ENCODE data around the gene CEMP1.
A peak's percentile ranks its signal among the peaks of the same experiment; 100 is the strongest.

Gene CEMP1

DNA sequence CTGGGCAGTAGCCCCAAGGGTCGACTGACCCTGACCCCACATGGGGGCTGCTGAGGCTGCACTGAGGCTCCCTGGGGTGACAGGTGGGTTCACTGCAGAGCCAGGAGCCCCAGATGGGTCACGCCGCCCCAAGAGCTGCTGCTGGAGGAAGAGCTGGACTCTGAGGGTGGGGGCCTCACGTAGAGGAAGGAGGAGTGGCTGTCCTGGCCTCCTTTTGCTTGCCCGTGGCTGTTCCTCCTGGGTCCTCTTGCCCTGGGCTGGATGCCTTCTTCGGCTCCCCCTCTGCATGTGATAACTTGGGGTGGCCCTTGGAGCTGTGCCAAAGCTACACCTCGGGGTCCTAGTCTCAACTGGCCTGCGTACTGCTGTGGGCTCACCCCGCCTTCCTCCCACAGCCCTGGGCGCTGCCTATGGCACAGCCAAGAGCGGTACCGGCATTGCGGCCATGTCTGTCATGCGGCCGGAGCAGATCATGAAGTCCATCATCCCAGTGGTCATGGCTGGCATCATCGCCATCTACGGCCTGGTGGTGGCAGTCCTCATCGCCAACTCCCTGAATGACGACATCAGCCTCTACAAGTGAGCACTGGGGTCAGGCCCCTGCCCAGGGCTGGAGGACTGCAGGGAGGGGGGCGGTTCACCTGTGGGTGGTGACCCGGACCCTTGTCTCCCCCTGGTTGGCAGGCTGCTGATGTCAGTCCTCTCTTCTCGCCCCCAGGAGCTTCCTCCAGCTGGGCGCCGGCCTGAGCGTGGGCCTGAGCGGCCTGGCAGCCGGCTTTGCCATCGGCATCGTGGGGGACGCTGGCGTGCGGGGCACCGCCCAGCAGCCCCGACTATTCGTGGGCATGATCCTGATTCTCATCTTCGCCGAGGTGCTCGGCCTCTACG is 12.1 kb downstream of the CEMP1 start:
- no peak for DNase-seq

DNA sequence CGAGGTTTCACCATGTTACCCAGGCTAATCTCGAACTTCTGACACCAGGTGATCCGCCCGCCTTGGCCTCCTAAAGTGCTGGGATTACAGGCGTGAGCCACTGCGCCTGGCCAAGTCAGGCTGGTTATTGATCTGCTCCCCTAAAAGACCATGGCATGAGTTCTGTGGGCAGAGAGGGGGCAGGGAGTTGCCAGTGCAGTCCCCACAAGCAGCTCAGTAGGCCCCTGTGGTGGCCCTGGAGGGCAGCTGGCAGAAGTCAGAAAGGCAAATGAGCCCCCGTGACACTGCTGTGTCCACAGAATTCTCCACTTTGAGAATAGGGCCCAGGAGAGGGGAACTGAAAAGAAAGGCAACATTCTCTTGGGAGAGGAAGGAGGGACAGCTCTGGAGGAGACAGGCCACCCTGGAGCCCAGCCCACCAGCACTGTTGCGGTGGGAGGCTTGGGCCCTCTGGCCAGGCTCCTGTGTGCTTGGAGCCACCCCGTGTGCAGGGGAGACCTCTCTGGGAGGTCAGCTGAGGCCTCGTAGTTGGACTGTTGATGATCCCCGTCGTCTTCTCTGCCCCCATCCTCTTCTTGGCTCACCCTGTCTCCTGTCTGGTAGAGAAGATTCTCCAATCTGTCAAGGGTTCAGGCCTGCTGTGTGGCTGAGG is 13.1 kb downstream of the CEMP1 start:
- DNase-seq = no peak

DNA sequence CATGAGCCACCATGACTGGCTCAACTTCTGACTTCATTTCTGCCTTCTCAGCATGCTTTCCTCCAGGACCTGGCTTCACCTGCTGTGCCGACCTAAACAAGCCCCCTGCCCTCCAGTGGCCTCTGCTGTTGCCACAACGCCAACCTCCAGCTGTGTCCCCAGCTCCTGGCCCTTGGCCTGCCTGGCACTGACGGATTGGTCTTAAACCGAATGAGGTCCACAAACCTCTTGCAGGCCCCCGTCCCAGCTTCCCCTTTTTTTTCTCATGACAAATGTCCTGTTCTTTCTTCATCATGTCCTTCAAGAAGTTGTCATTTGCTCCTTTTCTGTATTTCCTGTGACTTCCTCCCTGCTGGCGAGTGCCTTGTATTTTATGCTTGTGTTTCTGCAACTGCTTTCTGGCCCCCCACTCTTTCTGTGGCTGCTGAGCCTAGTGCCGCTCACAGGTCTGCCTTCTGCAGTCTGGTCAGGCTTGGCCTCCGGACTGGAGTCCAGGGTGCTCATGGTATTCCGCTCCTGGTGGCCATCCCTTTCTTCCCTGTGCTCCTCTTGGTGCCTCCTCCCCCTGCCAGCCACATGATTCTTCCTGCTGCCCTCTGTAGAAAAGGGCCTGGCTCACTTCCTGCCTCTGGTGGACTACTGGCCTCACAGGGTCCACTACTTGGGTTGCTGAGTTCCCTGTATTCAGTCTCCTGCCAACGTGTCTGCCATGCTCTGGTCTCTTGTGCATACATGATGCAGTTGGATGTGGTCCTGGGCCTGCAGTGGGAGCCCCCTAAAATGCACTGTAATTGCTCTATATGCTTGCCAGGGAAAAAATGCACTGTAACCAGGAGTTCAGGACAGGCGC is 14.6 kb downstream of the CEMP1 start:
- DNase-seq = no peak

DNA sequence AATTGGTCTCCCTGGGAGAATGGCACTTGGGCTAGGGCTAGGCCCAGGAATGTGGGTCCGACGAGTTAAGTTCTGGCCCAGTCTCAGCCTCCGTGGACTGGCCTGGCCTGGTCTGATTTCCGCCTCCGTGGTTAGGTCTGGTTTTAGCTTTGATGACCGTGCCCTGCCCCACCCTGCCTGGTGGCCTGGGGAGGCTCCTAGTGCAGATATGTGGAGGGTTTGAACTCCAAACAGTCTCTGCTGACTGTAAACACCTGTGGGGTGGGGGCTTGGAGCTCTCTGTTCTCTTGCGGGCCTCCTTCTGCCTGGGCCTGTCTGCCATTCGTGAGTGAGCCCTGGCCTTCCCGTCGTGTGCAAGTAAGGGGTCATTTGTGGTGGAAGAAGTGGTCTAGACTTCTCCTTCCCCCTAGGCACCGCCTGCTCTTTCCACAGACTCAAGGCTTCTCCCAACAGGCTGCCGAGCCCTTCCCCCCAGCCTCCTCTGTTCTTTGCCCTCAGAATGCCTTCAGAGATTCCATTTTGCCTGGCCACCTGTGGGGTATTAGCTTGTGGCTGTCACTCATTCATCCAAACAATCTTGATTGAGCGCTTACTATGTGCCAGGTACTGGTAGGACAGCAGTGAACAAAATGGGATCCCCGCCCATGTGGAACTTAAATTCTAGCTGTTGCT is 15.9 kb downstream of the CEMP1 start:
- peak; percentile 43 for DNase-seq

DNA sequence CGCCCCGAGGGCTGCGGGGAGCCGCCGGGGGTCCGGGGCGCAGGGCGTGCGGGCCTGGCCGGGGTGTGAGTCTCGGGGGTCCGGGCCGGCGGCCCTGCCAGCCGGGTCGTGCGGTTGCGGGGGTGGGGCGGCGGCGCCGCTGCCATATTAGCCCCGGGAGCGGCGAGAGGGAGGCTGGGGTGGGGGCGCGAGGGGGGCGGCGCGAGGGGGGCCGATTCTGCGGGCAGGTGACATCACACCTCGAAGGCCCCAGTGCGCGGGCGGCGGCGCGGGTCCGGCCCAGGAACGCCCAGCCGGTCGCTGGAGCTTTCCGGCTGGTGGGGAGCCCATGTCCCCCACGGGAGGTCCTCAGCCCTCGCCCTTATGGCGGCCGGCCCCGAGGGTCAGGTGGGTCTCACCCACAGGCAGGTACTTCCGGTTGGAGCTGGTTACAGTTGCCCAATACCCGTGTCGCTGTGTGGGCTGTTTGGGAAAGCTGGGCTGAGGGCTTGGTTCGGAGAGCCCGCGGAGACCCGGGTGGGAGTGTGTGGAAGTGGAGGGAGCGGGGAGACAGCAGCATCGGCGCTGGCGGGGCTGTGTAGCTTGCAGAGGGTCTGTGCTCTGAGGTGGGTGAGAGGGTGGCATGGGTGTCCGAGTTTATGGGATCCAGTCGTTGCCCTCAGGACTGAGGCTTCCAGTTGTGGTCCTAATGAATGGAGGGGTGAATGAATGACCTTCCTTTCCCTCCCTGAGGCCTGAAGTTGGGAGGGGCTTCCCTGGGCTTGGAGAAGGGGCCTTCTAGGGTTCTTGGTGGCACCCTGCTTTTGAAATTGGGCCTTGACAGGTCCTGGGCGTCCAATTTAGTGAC is 16.7 kb downstream of the CEMP1 start:
- no peak for DNase-seq

DNA sequence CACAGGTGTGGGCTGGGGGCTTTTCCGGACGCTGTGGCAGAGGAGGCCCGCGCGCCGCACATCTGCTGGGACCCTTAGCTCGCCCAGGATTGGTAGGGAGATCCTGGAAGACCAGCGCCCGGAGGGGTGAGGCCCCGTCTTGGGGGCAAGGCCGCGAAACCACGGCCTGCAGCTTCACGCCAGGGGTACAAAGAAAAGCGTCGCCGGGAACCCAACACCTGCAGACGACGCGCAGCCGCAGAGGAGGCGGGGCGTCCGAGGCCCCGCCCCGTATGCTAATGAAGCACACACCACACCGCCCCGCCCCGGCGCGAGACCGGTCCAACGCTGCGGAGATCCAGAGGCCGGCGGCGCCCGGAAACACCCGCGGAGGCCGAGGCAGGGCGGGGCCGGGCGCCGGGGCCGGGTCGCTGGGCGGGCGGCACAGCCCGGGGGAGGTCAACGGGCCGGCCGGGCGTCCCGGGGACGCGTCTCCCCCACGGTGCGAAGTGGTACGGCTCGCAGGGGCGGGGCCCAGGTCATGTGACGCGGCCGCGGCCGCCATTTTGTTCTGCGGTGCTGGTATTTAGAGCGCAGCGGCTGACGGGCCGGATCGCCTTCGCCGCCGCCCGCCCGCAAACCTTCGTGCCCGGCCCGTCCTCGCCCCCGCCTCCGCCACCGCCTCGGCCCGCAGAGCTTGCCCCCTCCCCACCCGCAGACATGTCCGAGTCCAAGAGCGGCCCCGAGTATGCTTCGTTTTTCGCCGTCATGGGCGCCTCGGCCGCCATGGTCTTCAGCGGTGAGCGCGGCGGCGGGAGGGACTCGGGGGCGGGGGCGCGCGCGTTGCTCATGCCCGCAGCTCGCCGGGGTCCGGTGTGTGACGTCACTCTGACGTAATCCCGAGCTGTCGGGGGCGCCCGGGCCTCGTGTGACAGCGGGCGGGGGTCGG is 17.5 kb downstream of the CEMP1 start, which contains the start of gene ATP6V0C:
ATP6V0C (plus strand) TSS at position 548 of the 928 bp plus-strand sequence; CDS start at position 700, 152 bp downstream.
- peak; percentile 90 for DNase-seq

DNA sequence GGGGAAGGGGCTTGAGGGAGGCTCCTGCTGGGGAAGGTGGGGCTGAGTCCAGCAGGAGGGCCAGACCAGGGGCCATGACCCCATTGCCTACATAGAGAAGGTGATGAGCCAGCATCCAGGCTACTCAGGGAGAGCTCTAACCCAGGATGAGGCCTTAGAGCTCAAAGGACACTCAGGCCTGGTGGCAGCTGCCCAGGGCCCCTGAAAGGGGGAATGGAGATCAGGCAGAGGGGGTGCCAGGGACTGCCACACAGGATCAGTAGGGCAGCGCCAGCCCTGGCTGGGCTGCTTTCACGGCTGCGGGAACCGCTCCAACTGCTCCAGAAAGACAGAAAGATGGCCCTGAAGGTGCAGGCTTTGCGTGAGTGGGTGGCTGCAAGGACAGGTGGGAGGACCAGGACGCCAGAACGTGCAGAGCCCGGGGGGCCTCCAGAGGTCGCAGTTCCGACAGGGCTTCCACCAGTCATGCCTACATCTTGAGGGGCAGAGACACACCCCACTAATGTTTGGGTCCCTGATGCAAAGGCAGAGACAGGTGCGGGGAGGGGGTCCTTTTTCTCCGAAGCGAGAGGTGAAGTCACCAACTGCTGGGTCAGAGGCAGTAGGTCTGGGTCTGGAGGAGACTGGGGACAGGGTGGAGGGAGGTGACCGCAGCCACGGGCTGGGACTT is 18.3 kb downstream of the CEMP1 start:
- peak; percentile 17 for DNase-seq

DNA sequence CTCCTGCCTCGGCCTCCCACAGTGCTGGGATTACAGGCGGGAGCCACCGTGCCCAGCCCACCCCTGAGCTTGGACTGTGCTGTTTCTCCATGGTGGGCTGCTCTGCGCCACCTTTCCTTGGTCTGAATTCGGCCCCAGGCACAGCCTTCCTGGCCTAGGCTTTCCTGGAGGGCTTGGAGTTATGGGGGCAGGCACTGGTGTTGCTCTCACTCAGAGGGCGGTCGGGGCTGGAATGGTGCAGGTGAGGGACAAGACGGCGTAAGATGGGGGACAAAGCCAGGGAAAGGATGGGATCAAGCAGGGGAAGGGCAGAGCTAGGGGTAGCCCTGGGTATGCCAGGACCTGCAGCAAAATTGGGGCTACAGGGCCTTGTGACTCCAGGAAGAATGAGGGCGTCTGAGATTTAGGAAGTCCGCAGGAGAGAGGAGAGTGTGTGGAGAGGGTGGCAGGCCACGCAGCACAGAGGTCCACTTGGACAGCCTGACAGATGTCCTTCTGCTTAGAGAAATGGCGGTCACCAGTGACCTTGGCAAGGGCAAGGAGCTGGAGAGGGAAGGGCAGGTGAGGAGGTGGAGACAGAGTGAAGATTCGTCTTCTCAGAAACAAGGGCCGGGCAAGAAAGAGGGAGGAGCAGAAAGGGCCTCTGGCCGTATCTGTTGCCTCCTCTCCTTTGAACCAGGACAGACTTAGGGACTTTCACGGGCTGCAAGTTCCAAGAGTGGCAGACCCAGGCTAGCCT is 19.0 kb downstream of the CEMP1 start:
- DNase-seq = no peak

DNA sequence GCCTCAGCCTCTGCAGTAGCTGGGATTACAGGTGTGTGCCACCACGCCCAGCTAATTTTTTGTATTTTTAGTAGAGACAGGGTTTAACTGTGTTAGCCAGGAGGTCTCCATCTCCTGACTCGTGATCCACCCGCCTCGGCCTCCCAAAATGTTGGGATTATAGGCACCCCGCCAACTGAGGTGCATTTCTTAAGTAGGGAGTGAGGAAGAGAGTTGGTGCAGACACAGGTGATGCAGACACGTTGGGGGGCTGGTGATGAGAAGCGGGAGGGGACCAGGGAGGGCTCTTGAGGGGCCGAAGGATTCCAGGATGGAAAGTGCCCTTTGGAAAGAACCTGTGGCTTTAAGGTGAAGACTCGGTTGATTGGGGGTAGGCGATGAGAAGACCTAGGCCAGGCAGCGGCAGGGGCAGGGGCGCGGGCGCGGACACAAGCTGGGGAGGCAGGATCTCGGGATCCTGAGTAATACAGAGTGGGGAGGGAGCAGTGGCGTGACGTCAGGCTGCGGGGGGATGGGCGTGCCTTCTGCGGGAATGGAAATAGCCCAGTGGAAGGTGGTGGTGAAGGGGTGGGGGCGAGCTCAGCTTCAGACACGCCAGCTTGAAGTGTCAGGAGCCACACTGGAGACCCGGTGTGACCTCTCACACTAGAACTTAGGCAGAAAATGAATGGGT is 19.9 kb downstream of the CEMP1 start:
- no peak for DNase-seq

DNA sequence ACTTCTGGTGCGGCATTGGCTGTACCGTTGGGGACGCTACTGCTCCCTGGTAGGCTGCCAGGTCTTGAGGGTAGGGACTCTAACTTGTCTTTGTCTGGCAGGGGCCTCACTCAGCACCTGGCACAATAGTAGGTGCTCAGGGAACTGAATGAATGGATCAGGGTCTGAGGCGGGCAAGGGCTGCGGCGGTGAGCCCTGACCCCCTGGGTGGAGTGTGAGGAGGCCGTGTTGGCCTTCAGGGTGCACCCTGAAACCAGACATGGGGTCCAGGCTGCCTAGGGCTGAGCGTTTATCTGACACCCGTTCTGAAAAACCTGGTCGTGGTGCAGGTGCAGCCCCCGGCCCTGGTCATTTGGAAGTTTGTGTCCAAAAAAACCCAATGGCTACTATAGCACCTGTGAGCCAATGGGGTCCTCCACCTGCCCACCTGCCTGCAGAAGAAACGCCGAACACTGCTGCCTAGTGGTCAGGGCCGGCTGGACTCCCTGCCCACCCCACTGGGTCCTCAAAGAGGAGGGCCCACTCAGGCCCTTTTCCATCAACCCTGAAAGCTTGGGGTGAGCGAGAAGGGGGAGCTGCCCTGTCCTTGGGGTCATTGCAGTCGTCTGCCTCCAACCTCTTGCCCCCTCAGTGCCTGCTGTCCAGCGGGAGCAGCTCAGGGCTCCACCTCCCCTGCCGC is 22.3 kb downstream of the CEMP1 start:
- no peak for DNase-seq

DNA sequence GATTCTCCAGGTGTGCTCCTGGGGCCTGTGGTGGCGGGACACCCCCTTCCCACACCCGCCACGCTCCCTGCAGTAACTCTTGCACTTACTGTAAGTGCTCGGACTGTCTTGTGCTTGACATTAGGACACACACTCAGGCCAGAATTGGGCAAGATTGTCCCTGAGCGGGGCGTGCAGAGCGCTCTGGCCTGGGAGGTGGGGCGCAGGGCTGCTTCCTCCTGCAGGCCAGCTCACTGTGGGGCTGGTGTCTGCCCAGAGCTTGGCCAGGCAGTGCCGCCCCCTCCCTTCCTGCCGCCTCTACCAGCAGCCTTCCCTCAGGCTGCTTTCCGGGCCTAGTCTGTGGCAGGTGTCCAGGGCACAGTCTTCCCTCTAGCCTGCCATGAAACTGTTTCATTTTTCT is 23.5 kb downstream of the CEMP1 start:
- DNase-seq = no peak

DNA sequence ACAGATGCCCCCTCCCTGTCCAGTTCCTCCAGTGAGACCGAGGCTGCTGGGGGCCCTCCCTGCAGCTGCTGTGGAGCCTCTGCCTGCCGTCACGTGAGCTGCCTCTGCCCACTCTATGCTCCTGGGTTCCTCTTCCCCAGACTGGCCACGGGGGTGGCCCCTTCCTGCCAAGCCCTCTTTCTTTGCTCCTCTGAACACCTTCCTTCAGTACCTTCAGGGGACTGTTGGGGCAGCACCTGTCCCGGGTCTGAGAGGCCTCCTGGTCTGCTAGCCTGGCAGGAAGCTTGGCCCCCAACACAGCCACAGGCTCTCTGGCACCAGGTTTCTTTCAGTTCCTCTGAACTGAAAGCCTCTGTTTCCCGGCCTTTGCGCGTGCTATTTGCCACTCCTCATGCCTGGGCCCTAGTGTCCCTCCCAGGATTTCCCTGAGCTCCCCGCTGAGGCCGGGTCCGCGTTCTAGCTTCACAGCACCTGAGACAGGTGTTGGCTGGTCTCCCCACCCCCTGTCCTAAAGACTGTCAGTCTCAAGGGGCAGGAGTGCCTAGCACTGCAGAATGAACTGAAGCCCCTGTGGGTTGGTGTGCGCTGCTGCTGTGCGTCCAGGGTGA is 24.1 kb downstream of the CEMP1 start:
- peak; percentile 26 for DNase-seq

DNA sequence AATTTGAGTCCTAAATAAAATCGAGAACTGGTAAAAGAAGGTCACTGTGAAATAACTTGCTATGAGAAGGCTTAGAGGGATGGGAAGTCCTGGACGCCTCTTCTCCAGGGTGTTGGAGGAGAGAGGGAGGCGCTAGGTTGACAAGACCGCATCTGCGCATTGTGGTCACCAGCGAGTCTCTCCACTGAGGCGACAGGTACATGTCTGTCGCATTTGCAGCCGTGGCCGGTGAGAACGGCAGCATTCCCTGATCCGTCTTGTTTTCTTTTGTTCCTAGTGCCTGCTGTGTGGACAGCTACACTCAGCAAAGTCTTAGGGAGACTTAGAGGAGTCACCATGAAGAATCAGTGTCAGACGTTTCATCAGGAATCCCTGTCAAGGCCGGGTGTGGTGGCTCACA is 25.5 kb downstream of the CEMP1 start:
- DNase-seq = no peak

DNA sequence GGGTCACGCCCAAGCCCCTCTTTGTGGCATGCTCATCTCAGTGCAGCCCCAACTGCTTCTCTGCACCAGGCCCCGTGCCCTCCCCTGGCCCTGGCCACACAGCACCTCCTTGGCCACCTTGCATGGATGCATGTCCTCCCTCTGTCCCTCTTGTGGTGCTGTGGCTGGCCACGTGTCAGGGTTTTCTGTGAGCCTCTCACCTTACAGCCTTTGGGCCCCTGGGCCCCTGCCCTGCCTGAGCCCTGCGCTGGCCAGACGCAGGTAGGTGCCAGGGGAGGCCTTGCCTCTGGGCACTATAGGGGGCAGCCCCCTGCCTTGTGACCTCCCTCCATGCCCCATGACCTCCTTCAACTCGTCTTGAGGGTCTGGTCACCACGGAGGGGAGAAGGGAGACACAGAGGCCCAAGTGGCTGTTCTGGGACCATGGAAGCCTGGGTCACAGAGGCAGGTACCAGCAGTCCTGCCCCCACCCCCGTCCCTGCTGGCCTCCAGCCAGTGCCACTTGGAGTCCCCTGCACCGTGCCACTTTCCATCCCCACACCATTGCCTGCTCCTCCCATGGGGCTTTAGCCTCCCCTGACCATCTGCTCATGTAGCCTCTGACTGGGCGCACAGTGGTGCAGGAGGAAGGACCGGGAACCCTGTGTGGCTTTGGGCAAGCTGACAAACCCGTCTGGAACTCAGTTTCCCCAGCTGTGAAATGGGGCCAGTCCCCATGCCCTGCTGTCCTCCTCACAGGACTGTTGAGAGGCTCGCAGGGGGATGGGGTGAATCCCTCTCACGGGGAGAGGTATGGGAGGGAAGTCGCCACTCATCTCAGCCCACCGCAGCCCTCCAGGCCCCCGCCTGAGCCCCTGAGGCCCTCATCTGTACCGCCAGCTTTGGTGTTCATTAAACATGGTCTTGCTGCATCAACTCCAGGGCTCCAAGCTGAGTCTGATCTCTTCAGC is 29.0 kb downstream of the CEMP1 start:
- DNase-seq = no peak

DNA sequence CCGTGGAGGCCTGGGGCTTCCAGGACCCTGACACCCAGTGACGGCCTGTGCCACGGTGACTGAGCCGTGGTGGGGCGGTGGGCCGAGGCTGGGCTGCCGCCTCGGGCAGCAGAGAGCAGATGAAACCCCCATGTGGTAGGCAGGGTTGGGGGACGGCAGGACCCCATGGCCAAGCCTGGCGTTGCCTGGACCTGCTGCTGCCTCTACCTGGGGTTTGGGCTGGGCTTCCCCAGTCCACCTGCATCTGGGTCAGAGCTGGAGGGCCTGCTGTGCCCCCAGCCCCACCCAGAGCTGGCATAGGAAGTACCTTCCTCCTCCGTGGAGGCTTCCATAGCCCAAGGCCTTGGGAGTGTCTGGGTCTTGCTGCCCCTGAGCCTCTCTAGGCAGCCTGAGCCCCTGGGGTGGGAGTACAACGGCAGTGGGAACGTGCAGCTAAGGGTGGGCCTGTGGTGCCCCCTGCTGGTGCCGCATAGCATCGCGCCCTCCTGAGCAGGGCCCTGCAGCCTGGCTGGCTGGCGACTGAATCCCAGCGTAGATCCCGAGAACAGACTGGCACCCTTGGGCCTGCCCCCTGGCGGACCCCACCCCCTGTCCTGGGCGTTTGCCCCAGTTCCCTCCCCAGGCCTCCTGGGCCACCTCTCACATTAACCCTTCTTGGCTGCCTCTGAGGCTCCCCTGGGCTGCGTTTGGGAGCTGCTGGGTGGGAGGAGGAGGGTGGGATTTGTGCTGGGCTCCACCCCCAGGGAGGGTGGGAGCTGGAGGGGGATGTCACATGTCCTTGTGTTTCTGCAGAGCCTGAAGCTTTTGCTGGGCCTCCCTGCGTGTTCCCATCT is 30.1 kb downstream of the CEMP1 start:
- peak; percentile 78 for DNase-seq
